Inflammatory macrophage treated with lipopolysaccharide for 4 hours (primary cell): ENCODE measurements around the gene PDE4D.

ENCODE experiments used
- DNase-seq: peaks from one replicate; pipeline ENCODE4 v3.0.0-alpha.2; 2020

Gene PDE4D

DNA sequence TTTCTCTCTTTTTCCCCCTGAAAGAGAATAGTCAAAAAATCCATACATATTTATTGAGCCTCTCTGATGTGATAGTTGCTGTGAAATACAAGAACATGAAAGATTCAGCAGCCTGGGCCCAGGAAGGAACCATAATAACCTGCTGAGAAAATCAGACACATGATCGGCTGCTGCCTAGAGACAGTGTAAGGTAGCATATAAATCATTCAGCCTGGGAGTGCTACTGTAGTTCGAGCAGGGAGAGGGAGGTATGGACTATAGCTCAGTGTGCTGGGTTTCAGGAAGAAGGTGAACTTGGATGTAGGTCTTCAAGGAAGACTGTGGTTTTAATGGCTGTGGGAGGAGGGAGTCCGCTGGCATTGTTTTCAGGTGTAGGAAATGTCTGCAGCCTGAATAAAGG, 841.6 kb downstream of the PDE4D start:
- no peak for DNase-seq

DNA sequence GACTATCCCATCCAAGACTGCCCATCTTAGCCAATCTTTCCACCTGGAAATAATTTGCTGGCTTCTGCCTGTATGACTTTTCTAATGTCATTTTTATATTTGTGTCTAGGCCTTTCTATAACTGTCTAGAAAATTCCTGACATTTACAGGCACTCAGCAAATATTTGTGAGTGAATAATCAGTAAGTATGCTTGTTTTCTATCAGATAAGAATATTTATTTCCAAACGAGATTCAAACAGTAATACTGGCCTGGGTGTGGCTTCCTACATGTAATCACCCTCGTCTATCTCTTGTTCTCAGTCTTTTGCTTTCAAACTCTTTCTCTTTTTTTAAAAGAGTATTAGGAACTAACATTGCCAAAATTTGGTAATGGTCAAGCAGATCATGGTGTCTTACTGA, 844.4 kb downstream of the PDE4D start:
- no peak for DNase-seq

DNA sequence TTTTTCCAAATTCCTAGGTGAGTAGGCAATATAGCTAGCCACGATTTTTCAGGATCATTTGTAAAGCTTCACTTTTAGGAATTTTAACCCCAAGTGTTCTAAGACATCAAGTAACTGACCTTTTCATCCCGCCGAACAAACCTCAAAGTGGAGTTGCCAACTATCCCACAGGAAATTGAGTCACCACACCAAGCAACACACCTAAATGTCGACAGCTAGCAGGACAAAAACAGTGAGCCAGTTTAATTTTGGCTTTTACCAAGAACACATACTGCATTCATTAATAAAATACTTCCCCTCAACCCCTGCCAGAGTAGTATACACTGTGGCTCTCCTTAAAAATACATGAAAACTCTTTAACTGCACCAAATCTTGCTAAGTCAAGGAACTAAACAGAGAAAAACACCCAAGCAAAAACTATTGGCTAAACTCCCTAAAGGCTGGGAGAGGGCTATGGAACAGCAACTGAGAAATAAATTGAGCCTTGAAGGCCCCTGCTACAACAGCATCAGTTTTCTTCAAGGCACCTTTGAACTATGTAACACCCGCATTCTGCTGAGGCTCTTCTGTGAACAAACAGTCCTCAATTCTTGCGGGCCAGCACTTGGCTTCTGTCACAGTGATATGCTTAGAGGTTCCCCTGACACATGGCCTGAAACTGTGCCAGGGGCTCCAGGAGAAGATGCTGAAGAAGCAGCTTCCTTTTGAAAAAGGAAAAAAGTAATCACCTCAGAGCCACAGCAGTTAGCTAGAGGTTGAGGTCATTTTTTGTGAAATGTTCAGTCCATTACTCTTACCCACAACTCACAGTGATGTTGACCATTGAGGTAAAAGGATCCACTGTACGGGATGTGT, 851.1 kb downstream of the PDE4D start:
- DNase-seq, result no peak

DNA sequence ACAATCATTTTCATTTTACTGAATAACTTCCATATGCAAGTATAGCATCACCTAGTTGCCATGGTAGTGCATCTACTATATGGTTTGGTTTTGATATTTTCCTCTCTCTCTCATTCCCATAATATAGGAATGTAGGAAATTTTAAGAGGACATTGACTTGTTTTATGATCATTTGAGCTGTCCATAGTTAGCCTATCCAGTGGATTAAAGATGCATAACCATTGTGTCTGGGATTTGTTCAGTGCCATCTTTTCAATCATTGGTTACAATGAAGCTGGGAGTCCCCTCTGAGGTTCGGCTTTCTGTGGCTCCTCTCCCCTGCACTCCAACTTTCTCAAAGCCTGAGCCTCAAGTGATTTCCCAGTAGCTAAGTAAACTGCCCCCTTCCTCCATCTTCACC, 852.2 kb downstream of the PDE4D start:
- no peak for DNase-seq

DNA sequence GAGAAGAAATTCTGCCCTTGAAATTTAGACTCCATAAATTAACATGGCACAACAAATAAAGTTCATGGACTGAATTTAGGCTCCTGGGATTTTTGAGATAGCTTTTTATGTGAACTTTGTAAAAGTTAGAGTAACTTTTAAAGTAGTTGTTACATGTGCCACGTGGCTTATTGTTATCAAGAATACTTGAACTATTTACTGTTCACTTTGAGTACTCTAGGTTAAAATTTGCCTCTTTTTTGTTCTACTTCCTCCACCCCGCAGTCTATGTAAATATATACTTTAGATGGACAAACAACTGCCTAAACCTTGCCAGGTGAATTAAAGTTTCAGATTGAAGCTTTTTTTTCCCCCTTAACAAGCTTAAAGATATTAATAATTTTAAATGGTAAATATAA, 852.7 kb downstream of the PDE4D start:
- no peak for DNase-seq

DNA sequence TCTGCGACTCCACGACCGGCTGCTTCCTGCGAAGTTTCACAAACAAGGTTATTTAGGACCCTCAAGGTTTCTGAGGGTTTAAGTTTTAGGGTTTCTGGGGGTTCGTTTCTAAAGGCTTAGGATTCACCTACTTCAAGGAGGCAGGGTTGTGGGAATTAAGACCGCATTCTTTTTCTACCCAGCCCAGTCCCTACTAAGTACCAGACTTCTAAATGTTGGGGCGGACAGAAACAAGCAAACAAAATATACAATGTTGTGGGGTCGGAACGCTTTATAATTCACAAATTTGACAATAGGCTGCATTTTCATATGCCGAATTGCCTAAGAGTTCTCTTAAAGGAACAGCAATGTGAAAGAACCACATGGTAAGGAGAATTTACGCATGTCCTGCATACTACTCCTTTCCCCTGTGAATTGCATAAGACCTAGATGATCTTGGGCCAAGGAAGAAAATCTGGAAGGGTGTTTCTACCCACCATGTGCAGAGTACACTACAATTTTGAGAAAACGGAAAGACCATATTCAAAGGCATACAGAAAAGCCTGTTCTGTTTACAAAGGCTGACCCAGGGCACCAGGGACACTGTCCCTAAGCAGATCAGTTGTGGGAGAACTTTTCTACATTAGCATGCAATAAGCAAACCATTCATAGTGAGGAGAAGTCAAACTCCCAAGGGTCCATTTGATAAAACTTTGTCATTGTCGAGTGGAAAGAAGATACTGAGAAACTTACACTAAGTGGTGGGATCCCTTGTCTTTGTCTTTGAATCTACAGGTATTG, 853.3 kb downstream of the PDE4D start:
- DNase-seq, result peak; percentile 37

DNA sequence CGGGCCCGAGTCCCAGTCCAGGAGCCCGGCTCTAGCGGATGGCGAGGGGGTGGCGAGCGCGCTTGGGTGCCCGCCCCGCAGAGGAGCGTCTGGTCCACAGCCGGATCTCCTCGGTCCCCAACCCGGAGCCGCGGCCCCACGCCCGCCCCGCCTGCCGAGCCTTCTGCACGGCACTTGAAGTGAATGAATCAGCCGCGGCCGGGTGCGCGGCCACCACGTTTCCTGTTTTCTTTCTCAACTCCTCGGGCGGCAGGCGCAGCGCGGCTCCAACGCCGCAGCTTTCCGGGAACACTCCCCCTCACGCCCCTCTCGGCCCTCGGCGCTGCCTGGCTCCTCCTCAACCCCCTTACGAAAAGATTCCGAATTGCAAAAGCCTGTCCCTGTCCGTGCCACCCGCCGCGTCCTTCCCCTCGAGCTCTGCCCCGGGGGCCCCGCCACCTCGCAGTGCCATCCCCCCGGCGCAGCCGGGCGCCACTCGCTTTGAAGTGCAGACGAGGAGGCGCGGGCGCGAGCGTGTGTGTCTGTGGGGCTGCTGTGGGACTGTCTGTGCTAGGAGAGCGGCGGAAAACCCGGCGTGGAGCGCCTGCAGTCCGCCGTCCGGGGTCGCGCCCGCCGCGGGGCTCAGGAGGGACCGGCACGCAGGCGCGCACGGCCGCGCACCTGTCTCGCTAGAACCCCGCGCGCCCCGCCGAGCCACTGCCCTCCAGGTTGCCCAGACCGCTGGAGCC, 854.1 kb downstream of the PDE4D start:
- peak; percentile 82 for DNase-seq

DNA sequence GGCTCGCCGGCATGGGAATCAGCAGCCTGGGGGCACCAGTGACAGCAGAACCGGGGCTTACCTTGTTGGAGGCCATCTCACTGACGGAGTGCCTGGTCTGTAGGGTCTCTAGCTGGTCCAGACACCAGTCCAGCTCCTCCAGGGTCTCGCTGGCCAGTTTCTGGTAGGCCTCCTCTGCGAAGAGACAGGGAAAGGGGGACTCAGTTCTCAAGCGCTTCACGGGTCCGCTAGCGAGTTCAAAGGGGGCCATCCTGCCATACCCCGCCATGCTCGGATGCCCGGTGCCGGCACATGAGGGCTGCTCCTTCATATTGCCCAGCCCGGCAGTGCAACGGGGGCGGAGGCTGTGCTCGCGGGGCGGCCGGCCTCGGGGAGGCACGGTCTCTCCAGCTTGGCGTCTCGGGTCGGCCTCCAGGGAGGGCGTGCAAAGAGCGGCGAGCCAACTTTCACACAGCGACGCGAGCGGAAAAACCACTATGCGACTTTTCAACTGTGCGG, 854.7 kb downstream of the PDE4D start:
- no peak for DNase-seq

DNA sequence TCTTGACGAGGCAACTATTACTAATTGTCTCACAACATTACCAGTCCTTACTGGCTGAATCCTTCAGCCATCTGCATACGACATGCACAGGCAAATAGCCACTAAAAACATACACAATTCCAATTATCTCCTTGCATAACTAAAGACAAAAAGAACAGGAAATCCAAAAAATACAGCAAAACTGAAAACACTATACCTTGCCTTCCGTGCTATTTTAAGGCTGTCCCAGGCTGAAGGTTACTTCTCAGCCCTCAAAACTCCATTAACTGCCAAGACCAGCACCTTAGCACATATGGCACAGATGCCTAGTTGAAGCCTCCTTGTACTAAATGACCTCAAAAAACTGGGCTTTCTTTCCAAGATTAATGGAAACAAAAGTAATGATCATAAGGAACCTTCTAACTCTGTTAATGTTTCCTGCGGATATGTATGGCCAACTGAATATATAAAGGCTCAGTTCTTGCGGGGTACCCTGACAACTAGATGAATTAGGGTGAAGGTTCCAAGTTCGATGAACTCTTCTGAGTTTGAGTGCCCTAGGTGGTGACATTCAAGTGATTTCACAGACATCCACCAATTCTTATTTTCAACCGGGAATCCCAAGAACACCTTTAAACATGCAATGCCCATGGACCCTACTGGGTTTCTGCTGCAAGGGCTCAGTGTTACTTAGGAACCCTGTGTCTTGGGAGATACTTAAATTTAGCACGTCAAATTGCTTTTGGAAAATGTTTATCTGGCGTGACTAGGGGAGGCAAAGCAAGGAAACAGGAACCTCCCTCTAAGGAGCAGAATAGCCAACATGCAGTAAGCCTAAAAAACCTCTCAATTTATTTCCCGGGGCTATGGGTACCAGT, 855.4 kb downstream of the PDE4D start:
- DNase-seq, result peak; percentile 6

DNA sequence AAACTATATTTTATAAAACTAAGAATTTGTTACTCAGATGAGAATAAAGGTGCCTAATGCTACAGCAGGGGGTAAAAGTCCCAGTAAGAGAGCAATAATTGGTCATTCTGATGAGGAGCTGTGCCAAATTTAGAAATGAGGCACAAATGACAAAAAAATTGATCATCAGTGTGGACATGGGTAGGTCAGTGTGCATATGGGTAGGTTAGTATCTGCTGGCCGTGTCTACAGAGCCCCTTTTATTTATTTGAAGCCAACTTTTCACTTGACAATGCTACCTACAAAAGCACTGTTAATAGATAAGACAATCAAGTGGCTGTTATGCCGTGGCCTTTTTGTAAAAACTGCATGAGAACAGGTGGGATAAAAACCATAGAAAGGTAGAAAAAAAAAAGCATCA, 856.1 kb downstream of the PDE4D start:
- no peak for DNase-seq

DNA sequence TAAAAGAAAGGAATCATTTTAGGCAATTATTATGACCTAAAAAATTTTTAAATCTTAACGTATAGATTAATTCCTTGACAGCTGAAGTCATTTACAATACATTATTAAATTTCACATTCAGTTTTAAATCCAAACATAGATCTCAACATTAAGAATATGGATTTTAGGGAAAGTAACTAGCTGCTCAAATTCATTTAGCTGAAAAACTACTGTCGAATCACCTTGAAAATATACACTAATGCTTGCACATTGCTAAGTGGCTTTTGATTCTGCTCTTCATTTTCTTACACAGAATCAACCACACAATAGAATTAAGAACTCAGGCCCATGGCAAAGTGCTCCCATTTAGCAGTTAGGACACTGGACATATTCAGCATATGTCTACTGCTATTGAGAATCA, 856.5 kb downstream of the PDE4D start:
- DNase-seq, result no peak

DNA sequence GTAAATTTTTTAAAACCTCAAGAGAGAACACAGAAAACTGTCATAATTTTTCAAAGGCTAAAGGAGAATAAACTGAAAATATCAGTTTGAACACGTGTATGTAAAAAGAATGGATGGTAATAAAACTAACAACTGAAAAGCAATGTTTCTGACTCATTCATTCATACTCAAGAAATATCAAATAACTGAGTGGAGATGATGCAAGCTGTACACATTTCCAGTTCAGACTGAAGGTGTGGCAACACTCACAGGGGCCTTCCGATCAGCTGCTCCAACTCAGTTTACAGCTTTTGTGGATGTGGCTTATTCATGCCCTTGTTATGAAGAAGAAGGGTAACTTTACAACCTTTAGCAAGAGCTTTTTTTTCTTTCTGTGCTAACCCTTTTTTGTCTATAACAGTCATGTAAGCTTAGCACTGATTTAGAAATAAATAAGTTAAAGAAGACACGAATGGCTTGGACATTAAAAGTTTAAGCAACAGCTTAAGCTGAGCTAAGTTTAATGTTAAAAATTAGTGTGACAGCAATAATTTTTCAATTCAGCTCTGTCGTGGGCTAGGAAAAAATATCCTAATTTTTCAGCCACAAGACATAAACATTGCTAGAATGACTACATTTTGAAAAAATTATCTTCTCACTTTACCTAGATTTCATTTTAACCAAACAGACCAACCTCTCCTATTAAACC, 857.1 kb downstream of the PDE4D start:
- peak; percentile 82 for DNase-seq

DNA sequence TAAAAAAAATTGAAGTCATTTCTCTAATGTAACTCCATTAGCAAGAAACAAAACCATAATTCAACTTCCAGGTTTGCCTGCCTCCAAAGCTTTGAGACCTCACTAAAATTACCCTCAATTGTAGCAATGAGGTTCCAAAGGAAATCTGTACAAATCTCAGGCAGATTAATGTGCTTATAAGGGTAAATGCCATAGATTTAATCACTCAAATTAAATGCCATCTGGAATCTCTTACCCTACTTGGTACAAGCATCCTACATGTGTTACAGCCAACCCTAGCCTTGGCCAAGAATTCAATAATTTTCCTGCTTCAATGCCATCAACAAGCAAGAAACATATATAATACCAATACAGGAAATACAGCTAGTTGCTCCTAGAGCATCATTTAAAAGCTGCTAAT, 857.8 kb downstream of the PDE4D start:
- DNase-seq, result no peak

DNA sequence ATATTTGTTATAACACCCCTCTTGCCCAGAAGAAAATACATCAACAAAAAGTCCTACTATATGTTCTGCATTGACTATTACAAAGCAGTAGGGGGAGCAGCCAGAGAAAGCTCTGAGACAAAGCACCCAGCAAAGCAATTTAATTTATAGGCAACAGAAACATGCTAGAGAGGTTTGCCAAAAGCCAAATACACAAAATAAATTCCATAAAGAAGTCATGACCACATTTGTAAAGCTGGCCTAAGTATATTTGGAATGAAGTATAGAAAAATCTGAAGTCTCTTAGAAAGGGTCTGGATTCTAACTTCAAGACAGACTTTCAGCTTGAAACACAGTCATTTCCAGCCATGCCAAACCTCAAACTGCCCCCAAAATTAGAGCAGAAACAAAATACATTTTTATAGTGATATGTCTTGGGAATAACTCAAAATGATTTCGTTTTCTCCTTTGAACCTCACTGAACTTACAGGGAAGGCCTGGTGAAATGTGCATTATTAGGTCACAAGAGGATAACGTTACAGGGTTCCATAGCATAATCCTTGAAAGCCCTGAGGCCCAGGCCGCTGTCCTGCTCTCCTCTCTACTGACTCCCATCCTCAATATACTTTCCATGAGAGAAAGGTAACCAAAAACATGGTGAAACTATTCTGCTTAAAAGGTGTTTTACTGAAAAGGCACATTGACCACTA, 858.9 kb downstream of the PDE4D start:
- DNase-seq, result peak; percentile 30

DNA sequence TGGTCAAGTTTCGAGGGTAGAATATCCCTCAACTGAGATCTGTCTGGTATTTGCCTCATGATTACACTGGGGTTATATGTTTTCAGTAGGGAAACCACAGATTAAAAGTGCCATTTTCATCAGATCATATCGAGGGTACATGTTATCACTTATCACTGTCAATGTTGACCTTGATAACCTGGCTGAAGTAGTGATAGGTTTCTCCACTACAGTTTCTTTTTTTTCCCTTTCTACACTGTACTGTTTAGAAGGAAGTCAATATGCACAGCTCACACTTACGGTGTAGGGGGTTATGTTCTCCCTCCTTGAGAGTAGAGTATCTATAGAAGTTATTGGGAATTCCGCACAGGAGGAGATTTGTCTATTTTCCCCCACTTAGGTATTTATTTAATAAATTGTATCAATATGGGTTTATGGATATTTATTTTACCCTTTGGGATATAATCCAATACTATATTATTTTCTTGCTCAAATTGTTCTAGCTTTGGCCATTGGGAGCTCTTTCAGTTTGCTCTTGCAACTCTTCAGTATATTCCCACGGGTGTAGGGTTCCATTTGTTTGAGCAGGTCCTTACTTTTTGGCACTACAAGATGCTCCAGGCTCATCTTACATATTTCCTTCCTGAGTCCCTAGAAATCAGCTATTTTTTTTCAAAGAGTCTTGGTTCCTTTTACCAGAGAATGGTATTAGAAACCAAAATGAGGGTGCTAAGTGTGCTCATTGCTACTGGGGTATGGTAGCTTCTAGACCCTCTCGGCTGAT, 866.2 kb downstream of the PDE4D start:
- no peak for DNase-seq

DNA sequence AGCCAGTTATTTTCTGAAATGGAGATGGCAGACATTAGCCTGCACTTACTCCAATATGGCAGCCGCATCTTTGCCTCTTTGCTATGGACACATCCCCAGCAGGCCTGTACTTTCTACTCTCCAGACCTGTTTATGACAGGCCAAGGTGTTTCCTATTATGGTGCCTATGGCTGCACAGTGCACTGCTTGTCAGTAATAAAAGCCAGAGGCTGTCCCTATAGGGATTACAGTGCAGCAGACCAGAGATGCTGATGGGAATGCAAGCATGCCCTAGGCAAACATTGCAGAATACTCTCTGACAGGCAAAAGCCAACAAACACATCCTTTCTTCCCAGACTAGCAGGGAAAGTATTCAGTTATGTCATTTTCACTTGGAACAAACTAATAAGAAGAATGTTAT, 867.8 kb downstream of the PDE4D start:
- no peak for DNase-seq

DNA sequence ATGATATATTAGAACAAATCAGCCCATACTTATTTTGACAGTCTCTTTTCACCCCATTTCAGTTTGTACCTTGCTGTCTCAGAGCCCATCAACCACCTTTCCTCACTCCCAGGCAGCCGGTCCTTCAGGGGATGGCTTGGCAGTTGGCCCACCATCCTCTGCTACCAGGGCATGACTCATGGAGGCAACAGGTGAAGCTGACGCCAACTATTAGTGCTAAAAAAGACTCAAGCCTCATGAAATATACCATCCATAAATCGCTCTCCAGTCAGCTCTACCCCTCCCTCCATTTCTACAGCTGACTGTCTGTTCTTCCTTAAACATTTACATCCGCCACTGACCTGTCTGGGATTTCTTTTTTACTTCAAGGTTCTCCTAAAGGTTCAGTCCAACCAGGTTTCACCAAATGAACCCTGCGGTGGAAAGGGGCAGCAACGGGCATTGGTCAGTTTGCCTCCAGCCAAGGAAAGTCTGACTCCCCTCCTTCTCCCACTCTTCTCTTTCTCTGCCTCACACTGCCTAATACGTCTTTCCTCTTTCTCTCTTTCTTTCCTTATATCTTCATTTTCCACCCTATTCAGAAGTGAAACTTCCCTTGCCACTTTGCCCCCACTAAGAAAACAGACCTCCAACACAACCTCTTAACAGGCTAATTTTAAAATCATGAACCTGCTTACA, 871.5 kb downstream of the PDE4D start:
- DNase-seq, result no peak

DNA sequence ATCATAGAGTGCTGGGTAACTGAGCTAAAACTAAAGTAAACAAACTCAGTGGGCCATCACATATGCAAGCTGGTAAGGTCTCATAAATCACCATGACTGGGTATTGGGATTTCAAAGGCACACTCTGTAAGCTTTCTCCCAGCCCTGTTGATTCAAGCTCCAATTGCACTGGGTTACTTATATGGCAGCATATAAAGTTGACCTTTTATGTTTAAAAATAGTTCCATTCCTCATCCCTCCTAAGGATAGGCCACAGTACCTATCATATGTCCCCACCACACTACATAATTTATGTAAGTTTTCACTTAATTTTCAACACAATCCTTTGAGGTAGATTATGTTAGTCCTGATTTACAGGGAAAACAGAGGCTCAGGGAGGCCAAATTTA, 872.2 kb downstream of the PDE4D start:
- DNase-seq, result no peak

DNA sequence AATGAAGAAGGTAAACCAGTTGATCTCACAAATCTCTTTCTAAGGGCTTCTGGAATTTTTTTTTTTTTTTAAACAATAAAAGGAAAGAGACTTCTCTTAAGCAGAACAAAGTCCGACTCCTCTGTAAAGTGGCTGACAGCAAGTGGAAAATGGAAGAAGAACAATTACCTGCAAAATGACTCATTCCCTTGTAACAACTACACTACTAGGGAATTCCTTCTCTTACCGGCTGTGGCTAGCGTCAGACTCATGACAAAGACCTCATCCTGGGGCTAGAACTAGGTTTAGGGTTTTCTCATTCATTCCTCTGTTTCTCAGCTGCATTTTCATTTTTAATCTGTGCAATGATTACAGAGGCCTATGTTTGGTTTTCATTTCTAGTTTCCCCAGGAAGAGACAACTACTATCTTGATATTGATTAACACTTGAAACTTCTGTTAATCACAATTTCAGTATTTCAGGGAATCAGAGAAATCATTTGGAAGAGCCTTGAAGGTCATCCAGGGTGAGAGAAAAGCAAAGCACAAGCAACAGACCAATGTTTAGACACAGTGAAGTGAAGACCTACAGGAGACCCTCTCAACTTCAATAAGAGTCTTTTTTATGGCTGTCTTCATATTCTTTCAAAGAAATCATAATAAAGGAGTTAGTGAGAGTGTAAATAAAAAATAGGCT, 872.8 kb downstream of the PDE4D start:
- no peak for DNase-seq
